Muscle layer of duodenum (tissue), 2 donors: ENCODE measurements around the gene ARFGEF3.

Source experiments
- H3K27ac ChIP-seq: one replicate; pipeline ENCODE4 v1.7.0; 2013; ENCODE audit warnings: mild to moderate bottlenecking, low read length
- H3K27me3 ChIP-seq: one replicate; pipeline ENCODE4 v1.7.0; 2013; ENCODE audit warnings: low read depth, mild to moderate bottlenecking, control low read depth, low read length
- H3K36me3 ChIP-seq, 2 donors: one replicate each; pipeline ENCODE4 v1.7.0; 2013; ENCODE audit warnings: low read length in 2 of 2, control low read depth in 1 of 2, mild to moderate bottlenecking in 1 of 2; ENCODE audit not compliant: insufficient read depth in 2 of 2, control insufficient read depth in 1 of 2
- H3K4me1 ChIP-seq, 2 donors: one replicate each; pipeline ENCODE4 v1.7.0; 2013; ENCODE audit warnings: low read length in 2 of 2, mild to moderate bottlenecking in 2 of 2, control low read depth in 1 of 2, moderate library complexity in 1 of 2; ENCODE audit not compliant: insufficient read depth in 2 of 2, control insufficient read depth in 1 of 2
- H3K4me3 ChIP-seq, 2 donors: one replicate each; pipeline ENCODE4 v1.7.0; 2013; ENCODE audit warnings: low read length in 2 of 2, low read depth in 1 of 2, mild to moderate bottlenecking in 1 of 2
- H3K9me3 ChIP-seq, 2 donors: one replicate each; pipeline ENCODE4 v1.7.0; 2013; ENCODE audit warnings: low read length in 2 of 2, control low read depth in 1 of 2, mild to moderate bottlenecking in 1 of 2; ENCODE audit not compliant: control insufficient read depth in 1 of 2
- donor health status: healthy.

ARFGEF3 gene

GRCh38 chr6:138234363-138234762 is 72.6 kb downstream of the ARFGEF3 start:
- H3K27ac ChIP-seq, result no peak overlapping the region
- no peaks in the 10 kb centered on the region for H3K27me3 ChIP-seq
- H3K36me3 ChIP-seq, result no peaks in the 10 kb centered on the region
- no peak overlapping the region for H3K4me3 ChIP-seq
- H3K4me1 ChIP-seq, result no peaks in the 10 kb centered on the region
- H3K9me3 ChIP-seq, result no peaks in the 10 kb centered on the region

GRCh38 chr6:138235205-138235604 is 73.5 kb downstream of the ARFGEF3 start:
- no peaks in the 10 kb centered on the region for H3K27me3 ChIP-seq
- no peaks in the 10 kb centered on the region for H3K4me1 ChIP-seq
- H3K9me3 ChIP-seq, result no peaks in the 10 kb centered on the region
- no peak overlapping the region for H3K4me3 ChIP-seq
- no peak overlapping the region for H3K27ac ChIP-seq
- H3K36me3 ChIP-seq, result no peaks in the 10 kb centered on the region

GRCh38 chr6:138235693-138236092 is 74.0 kb downstream of the ARFGEF3 start:
- H3K36me3 ChIP-seq, result no peaks in the 10 kb centered on the region
- H3K9me3 ChIP-seq, result no peaks in the 10 kb centered on the region
- H3K4me3 ChIP-seq, result no peak overlapping the region
- H3K27ac ChIP-seq, result no peak overlapping the region
- no peaks in the 10 kb centered on the region for H3K4me1 ChIP-seq
- H3K27me3 ChIP-seq, result no peaks in the 10 kb centered on the region

GRCh38 chr6:138237463-138237862 is 75.7 kb downstream of the ARFGEF3 start:
- H3K4me3 ChIP-seq, result no peak overlapping the region
- no peaks in the 10 kb centered on the region for H3K9me3 ChIP-seq
- no peaks in the 10 kb centered on the region for H3K36me3 ChIP-seq
- no peaks in the 10 kb centered on the region for H3K27me3 ChIP-seq
- H3K4me1 ChIP-seq, result no peaks in the 10 kb centered on the region
- H3K27ac ChIP-seq, result no peak overlapping the region

GRCh38 chr6:138238368-138238767 is 76.6 kb downstream of the ARFGEF3 start:
- Histone ChIP-seq H3K27me3 (no peaks in the 10 kb centered on the region), H3K4me3 (no peak overlapping the region), H3K4me1 (no peaks in the 10 kb centered on the region), H3K9me3 (no peaks in the 10 kb centered on the region), H3K27ac (no peak overlapping the region), H3K36me3 (no peaks in the 10 kb centered on the region)

- no peaks in the 10 kb centered on the region for H3K9me3 ChIP-seq
- no peak overlapping the region for H3K27ac ChIP-seq
- no peaks in the 10 kb centered on the region for H3K4me1 ChIP-seq
Observed at GRCh38 chr6:138239774-138240173, 78.0 kb downstream of the ARFGEF3 start.

GRCh38 chr6:138240476-138241245 is 78.9 kb downstream of the ARFGEF3 start:
- Histone ChIP-seq H3K4me3 (no peak overlapping the region), H3K4me1 (no peaks in the 10 kb centered on the region), H3K27ac (no peak overlapping the region), H3K9me3 (no peaks in the 10 kb centered on the region), H3K36me3 (no peaks in the 10 kb centered on the region), H3K27me3 (no peaks in the 10 kb centered on the region)

More at GRCh38 chr6:138239774-138240173, 78.0 kb downstream of the ARFGEF3 start:
- no peak overlapping the region for H3K4me3 ChIP-seq
- H3K36me3 ChIP-seq, result no peaks in the 10 kb centered on the region
- H3K27me3 ChIP-seq, result no peaks in the 10 kb centered on the region

GRCh38 chr6:138241381-138241780 is 79.6 kb downstream of the ARFGEF3 start:
- Histone ChIP-seq H3K36me3 (no peaks in the 10 kb centered on the region), H3K27ac (no peak overlapping the region), H3K4me3 (no peak overlapping the region), H3K4me1 (no peaks in the 10 kb centered on the region), H3K9me3 (no peaks in the 10 kb centered on the region), H3K27me3 (no peaks in the 10 kb centered on the region)

GRCh38 chr6:138241934-138242333 is 80.2 kb downstream of the ARFGEF3 start:
- Histone ChIP-seq H3K27ac (no peak overlapping the region), H3K9me3 (no peaks in the 10 kb centered on the region), H3K4me1 (no peaks in the 10 kb centered on the region), H3K27me3 (no peaks in the 10 kb centered on the region), H3K36me3 (no peaks in the 10 kb centered on the region), H3K4me3 (no peak overlapping the region)

- Histone ChIP-seq H3K9me3 (no peaks in the 10 kb centered on the region), H3K27ac (no peak overlapping the region), H3K4me1 (no peaks in the 10 kb centered on the region), H3K27me3 (no peaks in the 10 kb centered on the region), H3K36me3 (no peaks in the 10 kb centered on the region), H3K4me3 (no peak overlapping the region)
Observed at GRCh38 chr6:138242987-138243592, 81.4 kb downstream of the ARFGEF3 start.

- Histone ChIP-seq H3K36me3 (no peaks in the 10 kb centered on the region), H3K27ac (no peak overlapping the region), H3K4me3 (no peak overlapping the region), H3K9me3 (no peaks in the 10 kb centered on the region), H3K27me3 (no peaks in the 10 kb centered on the region), H3K4me1 (no peaks in the 10 kb centered on the region)
Observed at GRCh38 chr6:138245751-138246150, 84.0 kb downstream of the ARFGEF3 start.
